ENCODE data around the gene LRRFIP1. TPM values are rescaled to one million over a fixed set of nuclear protein-coding genes. Genes with fewer than 3 reads are reported as not detected.

The LRRFIP1 gene
- total and polyA plus RNA-seq, 12 donors, result 91.5 to 132 (median 110) TPM

GRCh38 chr2:237754626-237755248 is 127.3 kb downstream of the LRRFIP1 start:
- Histone ChIP-seq H3K4me3 (no peak overlapping the region), H3K27me3 (no peaks in the 10 kb centered on the region), H3K4me1 (peaks cover 0 to 18% (median 0%) of the 10 kb centered on the region in 9 donors), H3K36me3 (peaks cover 5 to 100% (median 77%) of the 10 kb centered on the region in 9 donors), H3K27ac (no peak overlapping the region), H3K9me3 (no peaks in the 10 kb centered on the region)
- intact Hi-C loops (cut with DNase I), result loop anchor here in 2 of 10 donors (5.0 kb wide), 2 partner anchors 172 to 237 kb away; no protein-coding TSS in a partner anchor
- WGBS, 2 donors, result 64 to 76% methylated on average over 12 of the region's 12 CpGs
- TF ChIP-seq CTCF (IDR thresholded peaks at IDR 0.05), result no peak
- DNase-seq, result no peak
- peak in 1 of 8 donors; percentile 5 for ATAC-seq

- Histone ChIP-seq H3K4me3 (no peak overlapping the region), H3K27me3 (no peaks in the 10 kb centered on the region), H3K4me1 (peaks cover 0 to 18% (median 0%) of the 10 kb centered on the region in 9 donors), H3K36me3 (peaks cover 5 to 100% (median 78%) of the 10 kb centered on the region in 9 donors), H3K27ac (no peak overlapping the region), H3K9me3 (no peaks in the 10 kb centered on the region)
- no peak for TF ChIP-seq CTCF (IDR thresholded peaks at IDR 0.05)
- 90 to 91% methylated on average over 10 of the region's 10 CpGs for WGBS, 2 donors
- intact Hi-C loops (cut with DNase I), result no loop called here
- no peak for DNase-seq
- ATAC-seq, result no peak
Measured at GRCh38 chr2:237757616-237758015, 130.2 kb downstream of the LRRFIP1 start.

GRCh38 chr2:237758185-237758584 is 130.8 kb downstream of the LRRFIP1 start:
- H3K27ac ChIP-seq, result no peak overlapping the region
- H3K4me3 ChIP-seq, result no peak overlapping the region
- peaks cover 5 to 100% (median 73%) of the 10 kb centered on the region in 9 donors for H3K36me3 ChIP-seq
- no peaks in the 10 kb centered on the region for H3K27me3 ChIP-seq
- ATAC-seq (peak in 5 of 8 donors; percentile 22 to 68 (median 30)), DNase-seq (no peak)
- peaks cover 0 to 18% (median 0%) of the 10 kb centered on the region in 9 donors for H3K4me1 ChIP-seq
- 59 to 71% methylated on average over 10 of the region's 10 CpGs for WGBS, 2 donors
- no peaks in the 10 kb centered on the region for H3K9me3 ChIP-seq
- intact Hi-C loops (cut with DNase I), result no loop called here
- no peak for TF ChIP-seq CTCF (IDR thresholded peaks at IDR 0.05)

GRCh38 chr2:237759176-237759575 is 131.8 kb downstream of the LRRFIP1 start:
- H3K27me3 ChIP-seq, result no peaks in the 10 kb centered on the region
- intact Hi-C loops (cut with DNase I), result no loop called here
- no peak for ATAC-seq
- H3K27ac ChIP-seq, result no peak overlapping the region
- 92% methylated on average over 10 of the region's 10 CpGs for WGBS, 2 donors
- DNase-seq, result no peak
- peaks cover 5 to 100% (median 70%) of the 10 kb centered on the region in 9 donors for H3K36me3 ChIP-seq
- TF ChIP-seq CTCF (IDR thresholded peaks at IDR 0.05), result no peak
- peaks cover 0 to 17% (median 6%) of the 10 kb centered on the region in 9 donors for H3K4me1 ChIP-seq
- no peaks in the 10 kb centered on the region for H3K9me3 ChIP-seq
- H3K4me3 ChIP-seq, result no peak overlapping the region
